ENCODE results near the gene GRIFIN. TPM values are rescaled to one million over a fixed set of nuclear protein-coding genes. Genes with fewer than 3 reads are reported as not detected.

Gene GRIFIN
- total RNA-seq, 1 donor from 2014 or later, result not detected

DNA sequence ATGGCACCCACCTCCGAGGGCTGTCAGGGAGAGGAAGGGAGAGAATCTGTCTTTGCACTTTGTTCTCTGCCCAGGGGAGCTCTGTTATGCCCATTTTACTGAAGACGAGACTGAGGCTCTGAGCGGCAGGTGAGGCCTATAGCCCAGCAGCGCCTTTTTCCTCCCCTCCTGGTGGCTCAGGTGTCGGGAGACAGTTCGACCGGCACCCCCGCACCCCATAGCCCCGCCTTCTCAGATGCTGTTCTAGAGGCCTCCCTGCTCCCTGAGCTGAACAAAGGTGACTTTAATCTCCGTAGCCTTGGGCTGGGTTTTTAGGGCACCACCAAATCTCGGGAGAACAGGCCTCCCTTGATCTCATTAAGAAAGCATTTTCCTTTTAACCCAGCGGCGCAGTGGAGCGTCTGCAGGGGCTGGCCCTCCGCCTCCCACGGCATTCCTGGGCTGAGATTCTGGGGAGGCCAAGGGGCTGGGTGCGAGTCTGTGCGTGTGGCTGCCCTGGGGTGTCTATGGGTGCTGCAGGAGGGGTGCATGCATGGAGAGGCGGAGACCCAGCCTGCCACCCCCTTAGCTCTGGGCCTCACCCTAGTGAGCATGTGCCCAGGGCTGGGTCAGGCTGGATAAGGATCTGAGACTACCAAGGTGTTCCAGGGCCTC, 46.7 kb upstream of the GRIFIN start:
- TF ChIP-seq, protein P1, sequence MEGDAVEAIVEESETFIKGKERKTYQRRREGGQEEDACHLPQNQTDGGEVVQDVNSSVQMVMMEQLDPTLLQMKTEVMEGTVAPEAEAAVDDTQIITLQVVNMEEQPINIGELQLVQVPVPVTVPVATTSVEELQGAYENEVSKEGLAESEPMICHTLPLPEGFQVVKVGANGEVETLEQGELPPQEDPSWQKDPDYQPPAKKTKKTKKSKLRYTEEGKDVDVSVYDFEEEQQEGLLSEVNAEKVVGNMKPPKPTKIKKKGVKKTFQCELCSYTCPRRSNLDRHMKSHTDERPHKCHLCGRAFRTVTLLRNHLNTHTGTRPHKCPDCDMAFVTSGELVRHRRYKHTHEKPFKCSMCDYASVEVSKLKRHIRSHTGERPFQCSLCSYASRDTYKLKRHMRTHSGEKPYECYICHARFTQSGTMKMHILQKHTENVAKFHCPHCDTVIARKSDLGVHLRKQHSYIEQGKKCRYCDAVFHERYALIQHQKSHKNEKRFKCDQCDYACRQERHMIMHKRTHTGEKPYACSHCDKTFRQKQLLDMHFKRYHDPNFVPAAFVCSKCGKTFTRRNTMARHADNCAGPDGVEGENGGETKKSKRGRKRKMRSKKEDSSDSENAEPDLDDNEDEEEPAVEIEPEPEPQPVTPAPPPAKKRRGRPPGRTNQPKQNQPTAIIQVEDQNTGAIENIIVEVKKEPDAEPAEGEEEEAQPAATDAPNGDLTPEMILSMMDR (IDR thresholded peaks at IDR 0.05; ENCODE audit: unreplicated experiment), result no peak
- peak overlapping the region; percentile 92 for H3K4me3 Mint-ChIP-seq (ENCODE audit: unreplicated experiment)
- H3K4me1 Mint-ChIP-seq (ENCODE audit: unreplicated experiment), result peaks cover 17% of the 10 kb centered on the region
- H3K9me3 Mint-ChIP-seq (ENCODE audit: unreplicated experiment), result no peaks in the 10 kb centered on the region
- H3K27me3 Mint-ChIP-seq (ENCODE audit: unreplicated experiment), result peaks cover 15% of the 10 kb centered on the region
- DNase-seq (ENCODE audit: low spot score), result no peak
- no peaks in the 10 kb centered on the region for H3K36me3 Mint-ChIP-seq (ENCODE audit: low read depth, unreplicated experiment)
- peak overlapping the region; percentile 86 for H3K27ac Mint-ChIP-seq (ENCODE audit: unreplicated experiment)

DNA sequence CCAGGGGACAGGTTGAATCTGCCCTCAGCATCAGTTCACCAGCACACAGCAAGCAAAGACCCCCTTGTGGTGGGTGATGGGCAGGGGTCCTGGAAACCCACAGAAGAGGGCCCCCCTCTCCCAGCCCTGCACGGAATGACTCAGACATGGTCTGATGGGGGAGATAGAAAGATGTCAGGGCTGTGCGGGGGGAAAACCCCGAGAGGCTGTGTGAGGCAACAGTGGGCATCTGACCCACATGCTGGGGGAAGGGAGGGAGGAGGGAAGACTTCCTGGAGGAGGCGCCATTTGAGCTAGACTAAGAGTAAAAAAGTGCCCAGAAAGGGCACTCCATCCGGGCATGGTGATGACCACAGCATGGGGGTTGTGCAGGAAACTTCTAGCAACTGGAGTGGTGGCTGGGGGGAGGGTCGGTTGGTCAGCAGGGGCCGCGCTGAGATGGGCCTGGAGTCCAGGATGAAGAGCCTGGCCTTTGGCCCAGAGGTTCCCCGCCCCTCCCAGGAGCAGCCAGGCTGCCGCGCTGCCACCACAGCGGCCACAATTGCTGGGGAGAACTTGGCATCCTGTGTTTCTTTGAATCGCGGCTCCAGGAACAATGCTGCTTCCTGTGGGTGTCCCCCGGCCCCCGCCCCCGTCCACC, 45.9 kb upstream of the GRIFIN start:
- H3K36me3 Mint-ChIP-seq (ENCODE audit: low read depth, unreplicated experiment), result no peaks in the 10 kb centered on the region
- peak overlapping the region; percentile 92 for H3K4me3 Mint-ChIP-seq (ENCODE audit: unreplicated experiment)
- peaks cover 24% of the 10 kb centered on the region for H3K27me3 Mint-ChIP-seq (ENCODE audit: unreplicated experiment)
- peaks cover 23% of the 10 kb centered on the region for H3K4me1 Mint-ChIP-seq (ENCODE audit: unreplicated experiment)
- TF ChIP-seq, protein P1 (IDR thresholded peaks at IDR 0.05; ENCODE audit: unreplicated experiment), result peak; percentile 23
- DNase-seq (ENCODE audit: low spot score), result peak; percentile 73
- peak overlapping the region; percentile 67 for H3K27ac Mint-ChIP-seq (ENCODE audit: unreplicated experiment)
- no peaks in the 10 kb centered on the region for H3K9me3 Mint-ChIP-seq (ENCODE audit: unreplicated experiment)

DNA sequence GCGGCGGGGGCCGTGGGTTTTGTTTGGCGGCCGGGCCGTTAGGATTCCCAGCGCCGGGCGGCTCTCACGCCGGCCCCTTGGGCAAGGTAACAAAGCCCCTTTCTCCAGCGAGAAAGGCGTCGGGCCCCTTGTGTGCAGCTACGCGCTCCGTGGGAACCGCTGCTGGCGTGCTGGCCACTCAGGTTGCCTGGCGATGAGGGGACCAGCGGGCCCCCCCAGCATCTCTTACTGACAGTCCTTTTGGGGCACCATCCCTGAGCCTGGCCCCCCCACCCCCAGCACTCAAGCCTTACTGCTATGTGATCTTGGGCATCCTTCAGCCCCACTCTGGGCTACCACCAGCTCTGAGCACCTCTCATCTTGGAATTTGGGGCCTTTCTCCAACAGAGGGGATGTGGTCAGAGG, 45.1 kb upstream of the GRIFIN start:
- Mint-ChIP-seq H3K36me3 (ENCODE audit: low read depth, unreplicated experiment) (no peaks in the 10 kb centered on the region), H3K4me1 (ENCODE audit: unreplicated experiment) (peaks cover 23% of the 10 kb centered on the region)
- no peak for DNase-seq (ENCODE audit: low spot score)

DNA sequence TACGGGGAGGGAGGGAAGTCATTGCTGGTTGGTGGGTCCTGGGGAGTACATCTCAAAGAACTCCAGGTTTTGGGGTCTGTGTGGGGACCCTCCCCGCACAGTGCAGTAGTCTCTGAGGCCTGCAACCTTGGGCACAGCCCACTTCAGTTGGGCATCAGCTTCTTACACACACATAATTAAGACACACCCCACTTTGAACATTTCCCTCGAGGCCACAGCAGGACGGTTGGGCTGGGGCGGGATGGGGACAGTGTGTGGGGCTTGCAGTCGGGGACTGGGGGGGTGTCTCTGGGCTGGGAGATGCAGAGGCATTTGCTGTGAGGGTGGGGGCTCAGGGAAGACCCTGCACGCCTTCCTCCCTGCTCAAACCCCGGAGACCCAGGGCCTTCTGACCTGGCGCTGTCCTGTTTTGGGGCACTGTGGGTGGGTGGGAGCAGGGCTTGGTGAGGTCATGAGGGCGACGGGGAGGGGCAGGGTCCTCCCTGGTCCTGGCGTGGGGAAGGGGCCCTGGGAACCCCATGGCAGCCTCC, 44.6 kb upstream of the GRIFIN start:
- TF ChIP-seq, protein P1 (IDR thresholded peaks at IDR 0.05; ENCODE audit: unreplicated experiment), result no peak
- H3K9me3 Mint-ChIP-seq (ENCODE audit: unreplicated experiment), result no peaks in the 10 kb centered on the region
- H3K27ac Mint-ChIP-seq (ENCODE audit: unreplicated experiment), result peak overlapping the region; percentile 57
- peaks cover 23% of the 10 kb centered on the region for H3K4me1 Mint-ChIP-seq (ENCODE audit: unreplicated experiment)
- no peak for DNase-seq (ENCODE audit: low spot score)
- peak overlapping the region; percentile 97 for H3K4me3 Mint-ChIP-seq (ENCODE audit: unreplicated experiment)
- no peaks in the 10 kb centered on the region for H3K36me3 Mint-ChIP-seq (ENCODE audit: low read depth, unreplicated experiment)
- H3K27me3 Mint-ChIP-seq (ENCODE audit: unreplicated experiment), result peaks cover 22% of the 10 kb centered on the region

More for the DNA sequence above, 45.1 kb upstream of the GRIFIN start:
- Mint-ChIP-seq H3K4me3 (ENCODE audit: unreplicated experiment) (peak overlapping the region; percentile 92), H3K27me3 (ENCODE audit: unreplicated experiment) (peaks cover 22% of the 10 kb centered on the region), H3K9me3 (ENCODE audit: unreplicated experiment) (no peaks in the 10 kb centered on the region), H3K27ac (ENCODE audit: unreplicated experiment) (peak overlapping the region; percentile 67)
- TF ChIP-seq, protein P1 (IDR thresholded peaks at IDR 0.05; ENCODE audit: unreplicated experiment), result no peak
